Retinal pigment epithelial cell (primary cell): ENCODE measurements around the gene SEC23B.
A peak's percentile ranks its signal among the peaks of the same experiment; 100 is the strongest.

Experiments used
- DNase-seq: peaks from one replicate; pipeline ENCODE4 v3.0.0-alpha.2; 2010; ENCODE audit warnings: low read depth
- H3K4me3 ChIP-seq: 2 replicates; pipeline ENCODE4 v1.5.1; 2011; ENCODE audit warnings: mild to moderate bottlenecking, low read length, control low read depth, moderate library complexity
- CTCF ChIP-seq: conservative IDR thresholded peaks from 2 replicates; pipeline ENCODE4 v1.5.1; 2011; ENCODE audit warnings: low read depth, low read length, control low read depth, inconsistent platforms

The SEC23B gene

GRCh38 chr20:18567739-18568091, 60.0 kb downstream of the SEC23B start:
- TF ChIP-seq CTCF, result no peak
- no peak for DNase-seq

GRCh38 chr20:18571009-18571408, 63.3 kb downstream of the SEC23B start:
- no peak for DNase-seq
- no peak for TF ChIP-seq CTCF
- H3K4me3 ChIP-seq, result no peak overlapping the region

More at GRCh38 chr20:18567739-18568091, 60.0 kb downstream of the SEC23B start:
- peak overlapping the region; percentile 72 for H3K4me3 ChIP-seq

GRCh38 chr20:18571578-18571977, 63.8 kb downstream of the SEC23B start:
- no peak overlapping the region for H3K4me3 ChIP-seq
- DNase-seq, result no peak
- TF ChIP-seq CTCF, result no peak

GRCh38 chr20:18577942-18578341, 70.2 kb downstream of the SEC23B start:
- TF ChIP-seq CTCF, result no peak
- no peak overlapping the region for H3K4me3 ChIP-seq
- DNase-seq, result no peak

GRCh38 chr20:18578581-18578980, 70.8 kb downstream of the SEC23B start:
- TF ChIP-seq CTCF, result no peak
- DNase-seq, result no peak
- no peak overlapping the region for H3K4me3 ChIP-seq

GRCh38 chr20:18580012-18580411, 72.3 kb downstream of the SEC23B start:
- DNase-seq, result no peak
- TF ChIP-seq CTCF, result no peak
- H3K4me3 ChIP-seq, result no peak overlapping the region

- no peak for TF ChIP-seq CTCF
- H3K4me3 ChIP-seq, result no peak overlapping the region
- no peak for DNase-seq
These were observed 77.4 kb downstream of the SEC23B start for GRCh38 chr20:18585134-18585533.
